Stimulated activated CD4-positive, alpha-beta T cell treated with anti-CD3 and anti-CD28 coated beads, Interleukin-1b, Interleukin-23, amount 100 ng/mL, for 48 hours (primary cell): ENCODE results near the gene PDGFB.
"Not testable (repeated sequence)": the region's sequence is repeated elsewhere in the genome, so short reads cannot be mapped to it uniquely, and the experiment has no call there.

Experiments used
- DNase-seq: peaks from one replicate; pipeline ENCODE4 v3.0.0-alpha.2; 2020

The PDGFB gene

GRCh38 chr22:39223091-39223710, 21.6 kb downstream of the PDGFB start:
- no peak for DNase-seq

DNA sequence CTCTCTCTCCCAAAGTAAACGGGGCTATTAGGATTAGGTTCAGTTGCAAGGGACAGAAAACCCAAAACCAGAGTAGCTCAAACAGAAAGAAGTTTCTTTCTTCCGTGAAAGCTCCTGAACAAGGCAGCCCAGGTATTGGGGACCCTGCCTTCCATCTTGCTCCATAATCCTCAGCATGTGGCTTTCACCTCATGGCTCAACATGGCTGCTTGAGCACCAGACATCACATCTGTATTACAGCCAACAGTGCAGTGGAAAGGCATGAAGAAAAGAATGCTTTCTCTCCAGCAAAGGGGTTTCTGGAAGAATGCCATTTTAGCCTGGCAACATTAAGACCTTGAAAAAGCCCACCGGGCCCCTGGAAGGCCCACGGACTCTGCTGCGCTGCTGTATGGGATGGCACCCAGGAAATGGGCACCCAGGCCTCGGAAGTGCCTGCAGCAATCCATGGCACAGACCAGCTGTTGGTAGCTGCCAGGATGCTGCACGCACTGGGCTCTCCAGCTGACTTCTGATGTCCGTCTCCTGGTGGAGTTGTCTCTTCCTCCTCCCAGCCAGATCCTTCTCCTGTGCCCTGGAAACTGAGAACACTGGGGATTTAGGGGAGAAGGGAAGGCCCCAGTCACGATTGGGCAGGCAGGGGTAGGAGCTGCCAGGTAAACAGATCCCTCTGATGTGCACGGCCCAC, 22.6 kb downstream of the PDGFB start:
- DNase-seq, result no peak

- no peak for DNase-seq
Measured at GRCh38 chr22:39220890-39221850, 23.6 kb downstream of the PDGFB start.

- DNase-seq, result no peak
Measured at GRCh38 chr22:39220450-39220849, 24.3 kb downstream of the PDGFB start.

GRCh38 chr22:39219071-39220039, 25.4 kb downstream of the PDGFB start:
- no peak for DNase-seq

DNA sequence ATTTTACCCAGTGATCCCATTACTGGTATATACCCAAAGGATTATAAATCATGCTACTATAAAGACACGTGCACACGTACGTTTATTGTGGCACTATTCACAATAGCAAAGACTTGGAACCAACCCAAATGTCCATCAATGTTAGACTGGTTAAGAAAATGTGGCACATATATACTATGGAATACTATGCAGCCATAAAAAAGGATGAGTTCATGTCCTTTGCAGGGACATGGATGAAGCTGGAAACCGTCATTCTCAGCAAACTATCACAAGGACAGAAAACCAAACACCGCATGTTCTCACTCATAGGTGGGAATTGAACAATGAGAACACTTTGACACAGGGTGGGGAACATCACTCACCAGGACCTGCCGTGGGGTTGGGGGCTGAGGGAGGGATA, 26.4 kb downstream of the PDGFB start:
- not testable (repeated sequence) for DNase-seq

DNA sequence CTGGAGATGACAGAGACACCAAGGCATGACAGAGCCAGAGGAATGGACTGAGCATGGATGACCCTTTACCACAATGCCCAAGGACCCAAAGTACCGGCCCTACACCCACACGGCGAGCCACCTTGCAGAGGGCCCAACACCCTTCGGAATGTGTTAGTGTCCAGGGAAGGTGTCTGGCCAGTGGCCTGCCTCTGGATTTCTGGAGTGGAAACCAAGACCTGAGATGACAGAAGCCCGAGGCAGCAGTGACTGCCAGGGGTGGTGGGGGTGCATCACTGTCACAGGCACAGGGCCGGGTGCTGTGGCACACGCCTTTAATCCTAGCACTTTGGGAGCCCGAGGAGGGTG, 28.7 kb downstream of the PDGFB start:
- DNase-seq, result no peak

- no peak for DNase-seq
Measured at GRCh38 chr22:39215426-39216142, 29.2 kb downstream of the PDGFB start.

GRCh38 chr22:39215070-39215396, 29.7 kb downstream of the PDGFB start:
- DNase-seq, result no peak

GRCh38 chr22:39214383-39215069, 30.3 kb downstream of the PDGFB start:
- no peak for DNase-seq

DNA sequence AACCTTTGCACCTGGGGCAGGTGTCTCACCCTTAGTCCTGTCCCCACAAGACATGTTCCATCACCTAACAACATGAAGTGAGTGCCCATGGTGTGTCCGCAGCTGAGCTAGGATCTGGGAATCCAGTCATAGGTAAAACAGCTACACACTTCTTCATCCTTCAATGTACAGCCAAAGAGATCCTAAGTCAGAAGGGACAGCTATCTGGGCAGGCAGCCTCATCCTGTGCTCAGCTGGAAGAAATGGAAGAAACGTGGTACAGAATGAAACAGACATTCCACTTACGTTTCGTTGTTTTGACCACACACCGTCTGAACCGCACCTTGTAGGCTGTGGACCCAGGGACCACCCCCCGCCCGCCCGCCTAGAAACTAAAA, 30.8 kb downstream of the PDGFB start:
- DNase-seq, result no peak

- DNase-seq, result no peak
Measured at GRCh38 chr22:39212721-39213376, 31.9 kb downstream of the PDGFB start.

DNA sequence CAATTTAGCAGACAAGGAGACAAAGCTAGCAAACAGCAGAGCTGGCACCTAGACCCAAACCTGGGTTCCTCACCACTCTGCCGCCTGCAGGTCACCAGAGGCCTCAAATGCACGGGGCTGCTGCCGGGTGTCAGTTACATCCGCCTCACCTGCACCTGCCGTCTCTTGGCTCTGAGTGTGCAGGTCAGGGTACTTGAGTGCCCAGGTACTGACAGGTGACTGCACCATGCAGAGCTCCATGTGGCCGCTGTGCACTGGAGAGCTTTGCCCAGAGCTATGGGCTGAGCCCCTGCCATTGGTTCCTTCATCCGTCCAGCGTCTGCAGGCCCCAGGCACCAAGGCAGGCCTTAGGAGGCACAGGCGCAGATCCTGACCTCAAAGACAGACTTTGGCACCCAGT, 35.0 kb downstream of the PDGFB start:
- no peak for DNase-seq

DNA sequence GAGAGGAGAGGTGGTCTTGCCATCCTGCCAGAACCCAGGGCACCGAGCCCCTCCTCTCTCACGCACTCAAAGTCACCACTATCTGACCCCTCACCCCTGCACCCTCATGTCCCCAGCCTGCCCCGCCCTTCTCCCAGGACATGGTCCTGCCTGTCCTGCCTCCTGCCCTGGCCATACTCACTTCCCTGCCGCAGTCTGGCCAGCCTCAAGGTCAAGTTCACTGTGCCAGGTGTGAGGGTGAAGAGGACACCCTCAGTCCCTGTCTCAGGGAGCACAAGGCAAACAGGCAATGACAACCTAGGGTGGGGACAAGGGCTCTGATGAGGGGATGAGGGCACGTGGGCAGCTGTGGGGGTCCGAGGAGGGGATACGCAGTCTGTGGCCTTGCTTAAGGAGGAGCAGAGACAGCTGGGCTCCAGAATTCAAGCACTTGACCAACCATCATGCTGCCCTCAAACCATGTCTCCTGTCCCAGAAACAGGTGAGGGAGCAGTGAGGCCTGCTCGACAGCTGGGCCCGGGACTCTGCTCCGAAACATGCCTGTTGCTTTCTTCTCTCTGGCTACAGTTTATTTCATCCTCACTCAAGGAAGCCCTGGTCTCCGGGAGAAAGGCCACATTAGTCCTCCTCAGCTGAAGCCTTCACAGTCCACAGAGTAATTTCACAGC, 36.6 kb downstream of the PDGFB start:
- DNase-seq, result no peak

- DNase-seq, result no peak
Measured at GRCh38 chr22:39207141-39208012, 37.4 kb downstream of the PDGFB start.

GRCh38 chr22:39206491-39206890, 38.3 kb downstream of the PDGFB start:
- DNase-seq, result no peak

GRCh38 chr22:39205344-39206021, 39.3 kb downstream of the PDGFB start:
- DNase-seq, result peak; percentile 13

DNA sequence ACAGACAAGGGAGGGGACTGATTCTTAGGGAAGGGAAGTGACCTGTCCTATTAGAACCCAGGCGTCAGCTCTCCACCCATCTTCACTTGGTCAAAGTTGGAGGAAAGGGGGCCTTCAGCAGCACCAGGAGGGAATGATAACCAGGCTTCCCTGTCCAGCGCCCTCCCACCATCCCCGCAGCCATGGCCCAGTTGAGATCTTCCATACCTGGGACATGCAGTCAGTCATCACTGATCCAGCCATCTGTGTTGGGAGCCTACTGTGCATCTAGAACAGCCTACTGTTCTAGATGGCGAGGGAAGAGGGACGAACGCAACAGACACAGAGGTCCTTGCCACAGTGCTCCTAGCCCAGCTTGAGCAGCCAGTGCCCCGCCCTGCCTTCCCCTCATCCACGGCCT, 40.6 kb downstream of the PDGFB start:
- no peak for DNase-seq

GRCh38 chr22:39197578-39197977, 47.2 kb downstream of the PDGFB start:
- no peak for DNase-seq
